ENCODE results near the gene IL1RL2. TPM values are rescaled to one million over a fixed set of nuclear protein-coding genes. Genes with fewer than 3 reads are reported as not detected.

IL1RL2 gene
- total and polyA plus RNA-seq, 2 of the 8 experiments (the other 6 are each of a cell fraction or from before 2014, with no cell fraction given): not detected

DNA sequence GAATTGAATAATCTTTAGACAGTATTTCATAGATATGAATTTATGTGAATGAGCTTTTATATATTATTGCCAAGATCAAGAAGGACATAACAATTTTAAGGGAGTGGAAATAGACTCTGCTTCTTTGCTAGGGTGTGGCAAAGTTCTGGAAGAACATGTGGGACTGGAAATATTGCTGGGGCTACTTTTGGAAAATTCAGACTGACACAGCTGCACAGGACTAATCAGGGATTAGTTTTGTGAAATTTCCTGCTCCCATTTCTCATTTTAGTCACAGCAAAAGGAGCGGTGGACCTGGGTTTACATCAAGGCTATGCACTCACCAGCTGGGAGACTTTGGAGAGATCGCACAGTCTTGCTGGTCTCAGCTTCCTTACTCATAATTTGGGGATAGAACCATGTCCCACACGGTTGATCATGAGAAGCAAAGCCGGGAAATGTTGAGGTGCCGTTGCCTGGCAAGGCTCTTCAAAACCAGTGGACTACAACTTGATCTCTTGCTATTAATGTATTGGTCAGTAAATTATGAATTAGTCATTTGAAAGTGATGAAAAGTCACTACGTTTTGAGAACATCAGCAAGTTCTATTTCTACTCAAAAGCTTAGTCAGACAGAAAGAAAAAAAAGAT is 42.4 kb downstream of the IL1RL2 start (continued):
- TF ChIP-seq CHD7 (IDR thresholded peaks at IDR 0.05; ENCODE audit: insufficient replicate concordance, low read length) (no peak), KDM4A (IDR thresholded peaks at IDR 0.05; ENCODE audit: low read depth, low read length, severe bottlenecking) (no peak), SAP30 (IDR thresholded peaks at IDR 0.05; ENCODE audit: insufficient read depth, insufficient replicate concordance, low read length) (no peak), CHD2 (IDR thresholded peaks at IDR 0.05; ENCODE audit: low read length) (no peak), NRF1 (IDR thresholded peaks at IDR 0.05; ENCODE audit: low read depth, low read length) (no peak), RBBP5 (IDR thresholded peaks at IDR 0.05; ENCODE audit: borderline replicate concordance, low read depth, low read length) (no peak), TAF1 (IDR thresholded peaks at IDR 0.05; ENCODE audit: low read depth, low read length) (no peak), RNF2 (IDR thresholded peaks at IDR 0.05; ENCODE audit: borderline replicate concordance, low read depth, low read length, missing control alignments, poor library complexity, severe bottlenecking) (no peak), MAX (IDR thresholded peaks at IDR 0.05) (no peak), CBX5 (IDR thresholded peaks at IDR 0.05; ENCODE audit: low read depth, low read length) (no peak)
